B cell (primary cell): ENCODE results near the gene PRIM2. TPM values are rescaled to one million over a fixed set of nuclear protein-coding genes. Genes with fewer than 3 reads are reported as not detected.

Experiments
- ATAC-seq: fragments of 200-7000 bp; cut with Tn5 transposase; one replicate; pipeline ENCODE4 v1.10.0; 2021; ENCODE audit warnings: low read depth, mild to moderate bottlenecking, moderate number of reproducible peaks, moderate library complexity
- CTCF ChIA-PET: fragments of 350-600 bp; sonication (Branson Sonifier 250); formaldehyde crosslinking; loops from one replicate; lab custom pipeline; 2021; ENCODE audit warnings: antibody characterized with exemption, inconsistent platforms; lab: Charles Lee
- POLR2A ChIA-PET: fragments of 350-600 bp; sonication (Branson Sonifier 250); formaldehyde crosslinking; loops from one replicate; lab custom pipeline; 2021; ENCODE audit warnings: antibody characterized with exemption; lab: Charles Lee
- DNase-seq: peaks from one replicate; pipeline ENCODE4 v3.0.0; 2013
- H2AFZ ChIP-seq: 2 replicates; pipeline ENCODE4 v1.6.1; 2012; ENCODE audit warnings: mild to moderate bottlenecking, low read depth, low read length; ENCODE audit not compliant: insufficient read depth, poor library complexity, severe bottlenecking
- H3K27ac ChIP-seq, 2 donors: 1 replicate in 1 of 2; 2 replicates in 1 of 2; pipeline ENCODE4 v1.5.1; 2012 to 2013; ENCODE audit warnings: low read length in 2 of 2, mild to moderate bottlenecking in 2 of 2, moderate library complexity in 1 of 2
- H3K27me3 ChIP-seq, 4 experiments: fragments of 200-600 bp in 1 of 4; sonication (generic) in 1 of 4; replicated peaks in 1 of 4; 1 replicate in 2 of 4; 2 replicates in 2 of 4; pipeline versions ENCODE4 v1.6.1 to v1.7.0; 2013 to 2016; ENCODE audit warnings: low read length in 3 of 4, mild to moderate bottlenecking in 2 of 4, mixed read lengths in 1 of 4, moderate library complexity in 1 of 4; ENCODE audit not compliant: insufficient read depth in 4 of 4, control insufficient read depth in 3 of 4; ENCODE audit errors: control extremely low read depth in 1 of 4
- H3K36me3 ChIP-seq, 2 experiments: replicated peaks in 1 of 2; 1 replicate in 1 of 2; 2 replicates in 1 of 2; pipeline versions ENCODE4 v1.6.1 to v1.7.1; 2013; ENCODE audit warnings: low read length in 1 of 2; ENCODE audit not compliant: insufficient read depth in 2 of 2, control insufficient read depth in 1 of 2; ENCODE audit errors: control extremely low read depth in 1 of 2, extremely low read depth in 1 of 2
- H3K4me1 ChIP-seq, 2 donors: fragments of 200-600 bp in 1 of 2; sonication (generic) in 1 of 2; 1 replicate in 1 of 2; 2 replicates in 1 of 2; pipeline versions ENCODE4 v1.5.1 to v1.6.1; 2013 to 2017; ENCODE audit warnings: low read length in 2 of 2; ENCODE audit not compliant: control insufficient read depth in 2 of 2, insufficient read depth in 2 of 2
- H3K4me2 ChIP-seq: replicated peaks from 2 replicates; pipeline ENCODE3; 2012; ENCODE audit warnings: mild to moderate bottlenecking, low read depth, low read length; ENCODE audit not compliant: poor library complexity, severe bottlenecking
- H3K4me3 ChIP-seq, 5 experiments: fragments of 200-600 bp in 1 of 5; sonication (generic) in 1 of 5; 1 replicate in 3 of 5; 2 replicates in 2 of 5; pipeline versions ENCODE4 v1.5.1 to v1.7.0; 2011 to 2016; ENCODE audit warnings: low read length in 4 of 5, mild to moderate bottlenecking in 4 of 5, low read depth in 2 of 5, control low read depth in 1 of 5, moderate library complexity in 1 of 5; ENCODE audit not compliant: insufficient read depth in 1 of 5; ENCODE audit errors: control extremely low read depth in 1 of 5, extremely low read depth in 1 of 5
- H3K79me2 ChIP-seq: fragments of 200-600 bp; sonication (generic); one replicate; pipeline ENCODE4 v1.6.0; 2016; ENCODE audit warnings: low read length; ENCODE audit not compliant: control insufficient read depth, insufficient read depth
- H3K9ac ChIP-seq: fragments of 200-600 bp; sonication (generic); 2 replicates; pipeline ENCODE4 v1.6.1; 2017; ENCODE audit warnings: mild to moderate bottlenecking, low read length, moderate library complexity
- H3K9me3 ChIP-seq, 3 donors: one replicate each; pipeline versions ENCODE4 v1.6.1 to v1.7.1; 2013; ENCODE audit warnings: low read length in 2 of 3; ENCODE audit not compliant: control insufficient read depth in 2 of 3, insufficient read depth in 1 of 3; ENCODE audit errors: control extremely low read depth in 1 of 3
- H4K20me1 ChIP-seq: 2 replicates; pipeline ENCODE4 v1.6.0; 2012; ENCODE audit warnings: mild to moderate bottlenecking, low read length; ENCODE audit not compliant: insufficient read depth, control insufficient read depth, poor library complexity, severe bottlenecking
- H3K27ac Mint-ChIP-seq: one replicate; pipeline ENCODE4 v1.8.0; 2021; ENCODE audit warnings: mixed read lengths
- H3K27me3 Mint-ChIP-seq: one replicate; pipeline ENCODE4 v1.8.0; 2021; ENCODE audit warnings: mixed read lengths
- H3K4me1 Mint-ChIP-seq: one replicate; pipeline ENCODE4 v1.8.0; 2021; ENCODE audit warnings: mixed read lengths
- H3K4me3 Mint-ChIP-seq: one replicate; pipeline ENCODE4 v1.8.0; 2021; ENCODE audit warnings: mixed read lengths
- H3K9me3 Mint-ChIP-seq: one replicate; pipeline ENCODE4 v1.8.0; 2022; ENCODE audit warnings: mixed read lengths; ENCODE audit not compliant: insufficient read depth
- EZH2 ChIP-seq: IDR thresholded peaks from 2 replicates; pipeline ENCODE4 v1.6.1; 2012; ENCODE audit warnings: borderline replicate concordance, low read depth, mild to moderate bottlenecking, moderate library complexity, low read length; ENCODE audit not compliant: insufficient read depth, poor library complexity, severe bottlenecking
- WGBS: methylation state at CpG from one replicate; pipeline ENCODE4 v1.1.5; 2013; ENCODE audit warnings: missing lambda C conversion rate; ENCODE audit not compliant: insufficient coverage; 5-methylcytosine and 5-hydroxymethylcytosine counted together
- intact Hi-C: fragments of 100-400 bp; cut with micrococcal nuclease; formaldehyde crosslinking; loops from one replicate; pipeline ENCODE4 v1.10.0; 2022
- polyA plus RNA-seq: library from polyadenylated mRNA; depleted of rRNA; stranded (reverse); fragments of >200 nt; gene quantifications from 2 replicates; pipeline ENCODE4 v1.2.3, GENCODE V29; 2012
- total RNA-seq, 2 donors: library from RNA; stranded (reverse); fragments of 120-200 nt in 1 of 2; gene quantifications; 1 replicate in 1 of 2; 2 replicates in 1 of 2; pipeline versions ENCODE4 v1.2.3 to v1.2.4, GENCODE V29; 2013 to 2022
- TF ChIP-seq, protein P1 (sequence below): fragments of 200-600 bp; IDR thresholded peaks from one replicate; pipeline ENCODE4 v1.8.0; 2022; ENCODE audit warnings: antibody characterized with exemption, mild to moderate bottlenecking

The PRIM2 gene
- total and polyA plus RNA-seq, 2 donors (not counting 1 experiment from before 2014, with no cell fraction given) = 5.2 to 21.0 TPM

GRCh38 chr6:57328074-57328473, 10.6 kb downstream of the PRIM2 start:
- Histone ChIP-seq H3K36me3 (peaks cover 12 to 33% of the 10 kb centered on the region in 2 experiments), H3K79me2 (peaks cover 13% of the 10 kb centered on the region), H3K27ac (no peak overlapping the region), H3K4me3 (no peak overlapping the region), H3K4me1 (no peaks in the 10 kb centered on the region), H3K9ac (no peak overlapping the region), H4K20me1 (no peaks in the 10 kb centered on the region), H3K27me3 (no peaks in the 10 kb centered on the region), H3K9me3 (peaks cover 1 to 11% (median 5%) of the 10 kb centered on the region in 3 donors), H2AFZ (no peak overlapping the region), H3K4me2 (no peak overlapping the region)
- ATAC-seq = no peak
- intact Hi-C loops = no loop called here
- Mint-ChIP-seq H3K4me3 (no peak overlapping the region), H3K27ac (no peak overlapping the region), H3K4me1 (no peaks in the 10 kb centered on the region), H3K27me3 (no peaks in the 10 kb centered on the region), H3K9me3 (no peaks in the 10 kb centered on the region)
- no CpG with 5 or more reads among the region's 1 CpG for WGBS
- TF ChIP-seq EZH2 = no peak
- TF ChIP-seq, protein P1, sequence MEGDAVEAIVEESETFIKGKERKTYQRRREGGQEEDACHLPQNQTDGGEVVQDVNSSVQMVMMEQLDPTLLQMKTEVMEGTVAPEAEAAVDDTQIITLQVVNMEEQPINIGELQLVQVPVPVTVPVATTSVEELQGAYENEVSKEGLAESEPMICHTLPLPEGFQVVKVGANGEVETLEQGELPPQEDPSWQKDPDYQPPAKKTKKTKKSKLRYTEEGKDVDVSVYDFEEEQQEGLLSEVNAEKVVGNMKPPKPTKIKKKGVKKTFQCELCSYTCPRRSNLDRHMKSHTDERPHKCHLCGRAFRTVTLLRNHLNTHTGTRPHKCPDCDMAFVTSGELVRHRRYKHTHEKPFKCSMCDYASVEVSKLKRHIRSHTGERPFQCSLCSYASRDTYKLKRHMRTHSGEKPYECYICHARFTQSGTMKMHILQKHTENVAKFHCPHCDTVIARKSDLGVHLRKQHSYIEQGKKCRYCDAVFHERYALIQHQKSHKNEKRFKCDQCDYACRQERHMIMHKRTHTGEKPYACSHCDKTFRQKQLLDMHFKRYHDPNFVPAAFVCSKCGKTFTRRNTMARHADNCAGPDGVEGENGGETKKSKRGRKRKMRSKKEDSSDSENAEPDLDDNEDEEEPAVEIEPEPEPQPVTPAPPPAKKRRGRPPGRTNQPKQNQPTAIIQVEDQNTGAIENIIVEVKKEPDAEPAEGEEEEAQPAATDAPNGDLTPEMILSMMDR = no peak
- DNase-seq = no peak
- ChIA-PET POLR2A (no interaction called here), CTCF (interaction anchor here (0.7 to 1.2 kb wide), 2 partner anchors 11 to 13 kb away, joined by 4 read pairs; no protein-coding TSS in a partner anchor)

- H3K79me2 ChIP-seq = peaks cover 13% of the 10 kb centered on the region
- CTCF ChIA-PET = no interaction called here
- H3K9ac ChIP-seq = no peak overlapping the region
- no peaks in the 10 kb centered on the region for H4K20me1 ChIP-seq
- H3K27ac ChIP-seq = no peak overlapping the region
- H3K4me3 Mint-ChIP-seq = no peak overlapping the region
- H3K27ac Mint-ChIP-seq = no peak overlapping the region
- H3K9me3 Mint-ChIP-seq = no peaks in the 10 kb centered on the region
- intact Hi-C loops = no loop called here
- no peak overlapping the region for H3K4me3 ChIP-seq
- no peaks in the 10 kb centered on the region for H3K4me1 Mint-ChIP-seq
- ATAC-seq (no peak), DNase-seq (no peak)
- H2AFZ ChIP-seq = no peak overlapping the region
- H3K27me3 ChIP-seq = no peaks in the 10 kb centered on the region
- TF ChIP-seq EZH2 = no peak
- TF ChIP-seq, protein P1 = no peak
- no peaks in the 10 kb centered on the region for H3K27me3 Mint-ChIP-seq
- no peaks in the 10 kb centered on the region for H3K4me1 ChIP-seq
- no peak overlapping the region for H3K4me2 ChIP-seq
- POLR2A ChIA-PET = no interaction called here
- H3K36me3 ChIP-seq = peaks cover 16 to 39% of the 10 kb centered on the region in 2 experiments
- H3K9me3 ChIP-seq = peaks cover 5 to 11% (median 8%) of the 10 kb centered on the region in 3 donors
Measured at GRCh38 chr6:57329933-57330332, 12.5 kb downstream of the PRIM2 start.
